GM12878 (cell line): ENCODE results near the gene TMCO6. TPM values are rescaled to one million over a fixed set of nuclear protein-coding genes. Genes with fewer than 3 reads are reported as not detected.
"Not testable (repeated sequence)": the region's sequence is repeated elsewhere in the genome, so short reads cannot be mapped to it uniquely, and the experiment has no call there.

Experiments used
- ATAC-seq: fragments of 200-7000 bp; cut with Tn5 transposase; 3 replicates; pipeline ENCODE4 v1.9.1; 2020; ENCODE audit warnings: mild to moderate bottlenecking, moderate library complexity
- BruUV-seq: library from RNA; stranded (reverse); fragments of 400-500 nt; replicated peaks from 2 replicates; lab custom pipeline; 2021; lab: Mats Ljungman, UMichigan
- CTCF ChIA-PET: fragments of 300-600 bp; sonication (Branson Sonifier 250); formaldehyde crosslinking; extraction: SDS; loops from one replicate; lab custom pipeline; 2021; ENCODE audit warnings: inconsistent platforms; lab: Yijun Ruan, JAX
- POLR2A ChIA-PET: fragments of 350-600 bp; formaldehyde crosslinking; extraction: SDS; loops from one replicate; lab custom pipeline; 2021; ENCODE audit warnings: inconsistent platforms; lab: Charles Lee
- RAD21 ChIA-PET: fragments of 300-600 bp; sonication (Branson Sonifier 250); formaldehyde crosslinking; loops from one replicate; lab custom pipeline; 2023; ENCODE audit warnings: antibody characterized with exemption; ENCODE audit not compliant: unreplicated experiment; lab: Charles Lee
- SMC1A ChIA-PET: fragments of 300-600 bp; sonication (Branson Sonifier 250); formaldehyde crosslinking; loops from one replicate; lab custom pipeline; 2023; ENCODE audit not compliant: unreplicated experiment, uncharacterized antibody; lab: Charles Lee
- DNase-seq: peaks from one replicate; pipeline ENCODE4 v3.0.0-alpha.2; 2011; ENCODE audit warnings: low read depth, low spot score
- FAIRE-seq: peaks from 3 replicates; lab custom pipeline; 2011; peaks lifted over from hg19 to GRCh38; lab: Jason Lieb, UNC
- H2AFZ ChIP-seq: 2 replicates; pipeline ENCODE4 v1.6.0; 2011; ENCODE audit warnings: low read depth, low read length, control low read depth; ENCODE audit not compliant: control insufficient read depth
- H3K27ac ChIP-seq: 2 replicates; pipeline ENCODE4 v1.5.1; 2011; ENCODE audit warnings: control low read depth; ENCODE audit not compliant: control insufficient read depth, insufficient read depth
- H3K27me3 ChIP-seq, 2 experiments: replicated peaks in 1 of 2; 2 replicates each; pipeline versions ENCODE4 v1.6.0 to v1.6.1; 2011; ENCODE audit warnings: low read length in 1 of 2; ENCODE audit not compliant: control insufficient read depth in 2 of 2, insufficient read depth in 2 of 2
- H3K36me3 ChIP-seq, 2 experiments: 2 replicates each; pipeline ENCODE4 v1.5.1; 2011; ENCODE audit warnings: low read length in 1 of 2; ENCODE audit not compliant: control insufficient read depth in 2 of 2, insufficient read depth in 2 of 2
- H3K4me1 ChIP-seq: 2 replicates; pipeline ENCODE4 v1.6.1; 2011; ENCODE audit warnings: mild to moderate bottlenecking, low read length, moderate library complexity, mixed read lengths; ENCODE audit not compliant: control insufficient read depth, insufficient read depth
- H3K4me2 ChIP-seq: 2 replicates; pipeline ENCODE4 v1.6.0; 2011; ENCODE audit warnings: control low read depth; ENCODE audit not compliant: control insufficient read depth, insufficient read depth
- H3K4me3 ChIP-seq: fragments of 200-600 bp; sonication (generic); 2 replicates; pipeline ENCODE4 v1.5.1; 2016
- H3K79me2 ChIP-seq: 2 replicates; pipeline ENCODE4 v1.6.0; 2011; ENCODE audit warnings: low read length; ENCODE audit not compliant: control insufficient read depth, insufficient read depth
- H3K9ac ChIP-seq: 2 replicates; pipeline ENCODE4 v1.8.0; 2011; ENCODE audit warnings: low read length, control low read depth, mixed read lengths; ENCODE audit not compliant: control insufficient read depth, insufficient read depth
- H3K9me3 ChIP-seq: replicated peaks from 3 replicates; pipeline ENCODE4 v1.5.1; 2011; ENCODE audit warnings: mild to moderate bottlenecking, low read length; ENCODE audit not compliant: control insufficient read depth, insufficient read depth
- H4K20me1 ChIP-seq: 2 replicates; pipeline ENCODE4 v1.6.0; 2011; ENCODE audit not compliant: control insufficient read depth, insufficient read depth
- MLLT1 ChIP-seq: fragments of 450-650 bp; IDR thresholded peaks from 2 replicates; pipeline ENCODE4 v1.6.1; 2016; ENCODE audit warnings: mild to moderate bottlenecking
- ZBTB33 ChIP-seq: fragments of 450-650 bp; IDR thresholded peaks from 2 replicates; pipeline ENCODE4 v1.6.1; 2017; ENCODE audit warnings: mild to moderate bottlenecking
- ZBTB40 ChIP-seq: fragments of 450-650 bp; IDR thresholded peaks from 2 replicates; pipeline ENCODE4 v1.6.1; 2016; ENCODE audit warnings: mild to moderate bottlenecking, moderate library complexity, borderline replicate concordance
- WGBS: methylation state at CpG from one replicate; pipeline ENCODE4 v1.1.6; 2016; ENCODE audit warnings: low lambda C conversion rate; ENCODE audit not compliant: insufficient replicate concordance, insufficient coverage; ENCODE audit errors: missing lambda C conversion rate; 5-methylcytosine and 5-hydroxymethylcytosine counted together
- in situ Hi-C: fragments of 300-500 bp; cut with MboI; formaldehyde crosslinking; loops from 9 replicates; pipeline ENCODE4 v1.14.3; 2018; ENCODE audit warnings: mixed read lengths
- intact Hi-C: fragments of 100-400 bp; cut with micrococcal nuclease; formaldehyde crosslinking; loops from one replicate; pipeline ENCODE4 v1.14.2; 2022; ENCODE audit not compliant: unreplicated experiment
- polyA plus RNA-seq, 11 experiments: library from polyadenylated mRNA; depleted of rRNA in 4 of 11; unstranded in 6 of 11; stranded (reverse) in 5 of 11; fragments of >200 nt; fragmentation: Nextera tagmentation in 4 of 11; fragmentation: Illumina TruSeq in 1 of 11; extraction: Ambion mirVana in 4 of 11; extraction: Trizol in 1 of 11; gene quantifications; 1 replicate in 1 of 11; 2 replicates in 10 of 11; pipeline versions ENCODE4 v1.2.1 to v1.2.3, GENCODE V29; 2011 to 2016; ENCODE audit warnings: inconsistent platforms in 2 of 11, missing spikeins in 2 of 11, low read depth in 1 of 11
- total RNA-seq, 4 experiments: library from RNA; depleted of rRNA in 3 of 4; stranded (reverse); fragments of >200 nt in 3 of 4; fragmentation: Illumina TruSeq in 1 of 4; extraction: Trizol in 1 of 4; gene quantifications; 2 replicates each; pipeline versions ENCODE4 v1.2.1 to v1.2.3, GENCODE V29; 2013 to 2021

The TMCO6 gene
- total and polyA plus RNA-seq, 10 of the 15 experiments (the other 5 are each of a cell fraction or from before 2014, with no cell fraction given): 4.1 to 21.6 (median 11.7) TPM

DNA sequence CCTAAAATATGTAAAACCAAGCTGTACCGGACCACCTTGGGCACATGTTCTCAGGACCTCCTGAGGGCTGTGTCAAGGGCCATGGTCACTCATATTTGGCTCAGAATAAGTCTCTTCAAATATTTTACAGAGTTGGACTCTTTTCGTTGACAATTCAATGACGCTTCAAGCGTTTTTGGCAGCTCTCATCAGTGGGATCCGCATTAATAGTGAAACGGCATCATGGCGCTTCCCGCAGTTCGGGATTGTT, 428 bp upstream of the TMCO6 start:
- H3K9me3 ChIP-seq, H3K27me3 ChIP-seq, ATAC-seq, H3K36me3 ChIP-seq, H3K4me1 ChIP-seq, BruUV-seq, H4K20me1 ChIP-seq, H3K79me2 ChIP-seq, in situ Hi-C loops, FAIRE-seq, DNase-seq, RAD21 ChIA-PET: not testable (repeated sequence)
- Histone ChIP-seq H3K4me3 (peak overlapping the region; percentile 33; the same call in 1 of the 2 replicates), H2AFZ (peak overlapping the region; percentile 97), H3K4me2 (peak overlapping the region; percentile 66), H3K27ac (peak overlapping the region; percentile 29), H3K9ac (peak overlapping the region; percentile 11; the same call in 1 of the 2 replicates)
- POLR2A ChIA-PET: interaction anchor here (0.6 to 1.3 kb wide), 6 partner anchors 8 to 992 kb away, joined by 3 to 10 read pairs (median 3); partner anchors contain the start of genes IK and NDUFA2
- 10% methylated on average over 9 of the region's 9 CpGs for WGBS
- intact Hi-C loops: loop anchor here (5.0 kb wide), 1 partner anchor 237 kb away; the partner anchor contains the start of gene ANKHD1
- SMC1A ChIA-PET: interaction anchor here (1.1 to 1.7 kb wide), 4 partner anchors 72 to 394 kb away, joined by 3 to 5 read pairs (median 3); no protein-coding TSS in a partner anchor
- CTCF ChIA-PET: interaction anchor here (1.1 to 2.9 kb wide), 4 partner anchors 69 to 266 kb away, joined by 4 to 9 read pairs (median 6); partner anchors contain the start of gene EIF4EBP3
- TF ChIP-seq ZBTB40 (peak; percentile 47; the same call in 1 of the 2 replicates), ZBTB33 (peak; percentile 71; the same call in 1 of the 2 replicates), MLLT1 (peak; percentile 96)
